ENCODE data around the gene EIF3D.
"Not testable (repeated sequence)": the region's sequence is repeated elsewhere in the genome, so short reads cannot be mapped to it uniquely, and the experiment has no call there.

Gene EIF3D

GRCh38 chr22:36549033-36549432 is 20.1 kb upstream of the EIF3D start:
- DNase-seq (ENCODE audit: low spot score): no peak

DNA sequence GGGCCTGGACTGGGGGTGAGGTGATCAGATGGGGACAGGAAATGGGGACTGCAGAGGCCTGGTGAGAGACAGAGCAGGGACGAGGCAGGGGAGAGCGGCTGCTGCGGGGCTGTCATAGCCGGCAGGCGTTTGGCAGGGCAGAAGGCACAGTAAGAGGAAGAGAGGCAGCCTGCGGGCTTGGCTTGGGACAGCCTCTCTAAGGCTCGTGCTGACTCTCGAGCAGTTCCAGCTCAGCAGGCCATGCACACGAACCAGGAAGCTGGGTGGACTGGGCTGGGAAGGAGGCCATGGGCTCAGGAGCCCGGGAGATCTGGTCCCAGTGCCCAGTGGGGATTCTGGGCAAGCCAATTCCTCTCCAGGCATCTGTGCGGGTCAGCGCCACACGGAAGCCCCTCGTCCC is 19.6 kb upstream of the EIF3D start:
- DNase-seq (ENCODE audit: low spot score): no peak

- DNase-seq (ENCODE audit: low spot score): no peak
Observed at GRCh38 chr22:36546932-36547331, 18.0 kb upstream of the EIF3D start.

- DNase-seq (ENCODE audit: low spot score): peak; percentile 63
Observed at GRCh38 chr22:36546092-36546804, 17.3 kb upstream of the EIF3D start.

- no peak for DNase-seq (ENCODE audit: low spot score)
Observed at GRCh38 chr22:36544107-36544620, 15.2 kb upstream of the EIF3D start.

DNA sequence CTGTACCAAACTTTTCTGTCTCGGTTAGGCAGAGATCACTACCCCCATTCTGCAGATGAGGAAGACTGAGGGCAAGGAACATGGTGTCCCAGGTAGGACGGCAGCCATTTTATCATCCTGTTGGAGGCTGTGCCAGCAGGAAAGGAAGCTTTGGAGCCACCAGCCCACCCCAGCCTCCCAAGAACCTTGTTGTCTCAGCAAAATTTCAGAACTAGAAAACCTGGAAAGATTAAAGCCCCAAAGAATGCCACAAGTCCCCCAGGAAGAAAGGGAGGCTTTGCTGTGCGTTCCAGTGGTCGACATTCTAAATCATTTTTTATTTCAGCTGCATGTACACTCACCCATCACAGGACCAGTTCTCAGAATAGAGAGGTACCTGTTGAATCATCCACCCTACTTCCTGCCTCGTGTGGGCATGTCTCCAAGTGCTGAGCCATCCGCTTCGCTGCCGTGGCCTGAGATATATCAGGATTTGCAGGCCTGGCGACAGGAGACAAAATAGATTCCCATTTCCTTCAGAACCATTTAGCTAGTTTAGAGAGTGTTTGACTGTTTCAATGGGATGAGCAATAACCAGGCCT is 13.0 kb upstream of the EIF3D start:
- peak; percentile 81 for DNase-seq (ENCODE audit: low spot score)

DNA sequence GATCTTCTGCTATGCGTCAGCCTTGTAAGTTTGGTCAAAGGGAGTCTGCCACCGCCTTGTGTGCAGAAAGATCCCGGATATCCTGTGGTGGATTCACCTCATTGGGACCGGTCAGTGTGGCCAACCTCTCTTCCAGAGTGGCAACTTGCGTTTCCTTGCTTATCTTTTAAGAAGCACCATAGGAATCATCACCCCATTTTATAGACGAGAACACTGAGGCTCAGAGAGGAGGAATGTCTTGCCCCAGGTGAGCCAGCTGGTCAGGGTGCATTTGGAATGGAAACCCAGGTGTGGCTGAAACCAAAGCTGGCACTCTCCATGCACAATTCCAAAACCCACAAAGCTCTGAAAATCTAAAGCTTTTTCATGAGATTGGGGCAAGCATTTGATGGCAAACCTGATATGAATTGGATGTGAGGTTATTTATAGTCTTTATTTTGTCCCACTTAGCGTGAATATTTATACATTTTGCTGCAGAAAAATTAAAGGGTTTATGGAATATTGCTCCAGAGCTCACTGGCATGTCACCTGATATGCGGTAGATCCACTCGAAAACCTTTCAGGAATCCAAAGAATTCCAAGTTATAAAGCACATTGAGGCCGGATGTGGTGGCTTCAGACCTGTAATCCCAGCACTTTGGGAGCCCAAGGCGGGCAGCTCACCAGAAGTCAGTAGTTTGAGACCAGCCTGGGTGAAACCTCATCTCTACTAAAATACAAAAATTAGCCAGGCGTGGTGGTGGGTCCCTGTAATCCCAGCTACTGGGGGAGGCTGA is 12.1 kb upstream of the EIF3D start:
- peak; percentile 73 for DNase-seq (ENCODE audit: low spot score)

- DNase-seq (ENCODE audit: low spot score): no peak
Observed at GRCh38 chr22:36538529-36538928, 9.6 kb upstream of the EIF3D start.

GRCh38 chr22:36536717-36537116 is 7.8 kb upstream of the EIF3D start:
- no peak for DNase-seq (ENCODE audit: low spot score)

DNA sequence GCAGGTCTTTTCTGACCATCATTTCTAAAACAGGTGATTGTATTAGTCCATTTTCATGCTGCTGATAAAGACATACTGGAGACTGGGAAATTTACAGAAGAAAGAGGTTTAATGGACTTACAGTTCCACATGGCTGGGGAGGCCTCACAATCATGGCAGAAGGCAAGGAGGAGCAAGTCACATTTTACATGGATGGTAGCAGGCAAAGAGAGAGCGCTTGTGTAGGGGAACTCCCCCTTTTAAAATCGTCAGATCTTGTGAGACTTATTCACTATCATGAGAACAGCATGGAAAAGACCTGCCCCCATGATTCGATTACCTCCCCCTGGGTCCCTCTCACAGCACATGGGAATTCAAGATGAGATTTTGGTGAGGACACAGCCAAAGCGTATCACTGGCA is 4.4 kb upstream of the EIF3D start:
- DNase-seq (ENCODE audit: low spot score): not testable (repeated sequence)

DNA sequence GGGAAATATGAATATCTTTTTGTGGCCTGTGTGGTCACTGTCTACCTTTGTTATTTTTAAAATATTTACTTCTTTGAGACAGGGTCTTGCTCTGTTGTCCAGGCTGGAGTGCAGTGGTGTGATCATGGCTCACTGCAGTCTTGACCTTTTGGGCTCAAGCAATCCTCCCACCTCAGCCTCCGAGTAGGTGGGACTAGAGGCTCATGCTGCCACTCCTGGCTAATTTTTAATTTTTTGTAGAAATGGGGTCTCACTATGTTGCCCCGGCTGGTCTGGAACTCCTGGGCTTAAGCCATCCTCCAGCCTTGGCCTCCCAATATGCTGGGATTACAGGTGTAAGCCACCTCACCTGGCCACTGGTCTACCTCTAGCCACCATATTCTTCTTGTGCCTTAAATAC is 3.5 kb upstream of the EIF3D start:
- no peak for DNase-seq (ENCODE audit: low spot score)

DNA sequence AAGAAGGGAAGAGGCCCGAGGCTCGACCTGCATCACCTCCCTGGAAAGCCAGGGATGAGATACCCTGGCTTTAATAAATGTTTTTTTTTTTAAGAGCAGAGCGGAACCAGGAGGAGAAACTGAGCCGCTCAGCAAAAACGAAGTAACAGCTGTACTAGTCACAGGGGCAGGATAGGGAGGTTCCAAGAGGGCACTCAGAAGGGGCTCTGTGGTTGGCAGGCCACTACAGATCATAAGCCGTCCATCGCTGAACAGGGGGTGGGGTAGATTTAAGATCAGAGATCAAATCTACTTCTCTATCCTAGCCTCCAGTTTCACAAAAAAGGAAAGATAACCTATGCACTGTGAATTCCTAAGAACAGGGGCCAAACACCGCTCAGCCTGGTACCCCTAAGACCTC is 625 bp downstream of the EIF3D start:
- no peak for DNase-seq (ENCODE audit: low spot score)

DNA sequence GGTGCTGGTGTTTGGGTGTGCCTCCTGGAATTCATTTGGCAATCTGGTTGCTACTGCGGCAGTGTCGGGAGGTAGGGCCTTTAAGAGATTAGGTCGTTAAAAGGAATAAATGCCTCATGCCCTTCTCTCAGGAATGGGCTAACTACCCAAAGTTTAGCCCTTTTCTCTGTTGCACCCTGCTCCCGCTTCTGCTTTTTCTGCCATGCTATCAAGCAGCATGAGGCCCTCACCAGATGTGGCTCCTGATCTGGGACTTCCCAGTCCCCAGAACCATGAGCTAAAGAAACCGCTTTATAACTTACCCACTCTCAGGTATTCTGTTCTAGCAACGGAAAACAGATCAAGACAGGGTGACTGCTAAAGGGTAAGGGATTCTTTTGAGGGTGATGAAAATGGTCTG is 6.3 kb downstream of the EIF3D start:
- no peak for DNase-seq (ENCODE audit: low spot score)

DNA sequence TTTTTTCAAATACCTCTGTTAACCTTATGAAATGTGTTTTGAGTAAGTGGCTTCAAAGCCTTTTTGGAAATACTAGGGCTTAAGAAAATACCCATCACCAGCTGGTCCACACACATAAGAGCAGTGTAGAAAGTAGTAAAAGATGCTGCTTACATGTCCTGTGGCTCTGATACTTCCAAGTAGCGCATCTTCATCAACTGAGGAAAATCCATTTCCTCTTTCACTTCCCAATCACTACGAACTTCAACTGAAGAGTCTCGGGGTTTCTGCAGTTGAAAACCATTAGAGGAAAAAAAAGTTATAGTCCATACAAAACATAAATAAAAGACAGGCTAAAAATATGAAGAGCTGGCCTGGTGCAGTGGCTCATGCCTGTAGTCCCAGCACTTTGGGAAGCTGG is 8.5 kb downstream of the EIF3D start:
- no peak for DNase-seq (ENCODE audit: low spot score)

- DNase-seq (ENCODE audit: low spot score): not testable (repeated sequence)
Observed at GRCh38 chr22:36519906-36520305, 9.1 kb downstream of the EIF3D start.

- DNase-seq (ENCODE audit: low spot score): no peak
Observed at GRCh38 chr22:36514766-36515165, 14.2 kb downstream of the EIF3D start.

- DNase-seq (ENCODE audit: low spot score): no peak
Observed at GRCh38 chr22:36512991-36513390, 16.0 kb downstream of the EIF3D start.

- DNase-seq (ENCODE audit: low spot score): no peak
Observed at GRCh38 chr22:36512333-36512732, 16.6 kb downstream of the EIF3D start.

DNA sequence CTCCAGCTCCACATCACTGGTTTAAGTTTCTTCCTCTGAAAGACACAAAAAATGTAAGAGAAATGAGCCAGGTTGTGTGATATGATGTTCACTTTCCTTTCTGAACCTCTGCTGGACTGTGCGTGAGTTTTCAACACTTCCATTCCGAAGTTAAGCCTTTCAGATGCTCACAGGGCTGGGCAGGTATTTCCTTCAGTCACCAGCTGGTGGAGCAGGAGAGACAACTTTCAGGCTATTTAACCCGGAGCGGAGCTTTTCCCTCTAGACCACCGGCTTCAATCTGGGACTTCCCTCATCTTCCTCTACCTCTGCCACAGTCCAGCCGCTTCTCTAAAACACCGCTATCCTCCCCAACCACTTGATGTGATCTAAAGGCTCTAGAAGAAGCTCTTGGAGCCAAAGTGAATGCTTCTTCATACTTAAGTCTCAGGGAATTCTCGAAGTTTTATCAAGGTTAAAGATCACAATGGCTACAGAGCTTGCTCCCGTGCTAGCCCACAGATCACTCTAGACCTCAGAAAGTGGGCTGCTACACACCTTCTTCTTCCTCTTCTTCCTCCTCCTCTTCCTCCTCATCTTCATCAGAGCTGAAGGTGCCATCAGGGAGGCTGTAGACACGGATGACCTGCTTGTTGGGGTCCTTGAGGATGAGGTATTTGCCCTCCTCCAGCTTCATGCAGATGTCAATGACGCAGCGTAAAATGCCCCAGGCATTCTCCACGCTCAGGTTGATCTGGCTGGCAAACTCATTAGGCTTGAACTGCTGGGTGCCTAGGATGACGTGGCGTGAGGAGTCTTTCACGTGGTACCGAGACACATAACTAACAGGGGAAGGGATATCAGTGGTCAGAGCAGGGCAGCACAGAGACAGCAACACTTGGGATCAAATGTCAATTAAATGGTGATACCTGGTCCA is 17.7 kb downstream of the EIF3D start:
- DNase-seq (ENCODE audit: low spot score): peak; percentile 49

DNA sequence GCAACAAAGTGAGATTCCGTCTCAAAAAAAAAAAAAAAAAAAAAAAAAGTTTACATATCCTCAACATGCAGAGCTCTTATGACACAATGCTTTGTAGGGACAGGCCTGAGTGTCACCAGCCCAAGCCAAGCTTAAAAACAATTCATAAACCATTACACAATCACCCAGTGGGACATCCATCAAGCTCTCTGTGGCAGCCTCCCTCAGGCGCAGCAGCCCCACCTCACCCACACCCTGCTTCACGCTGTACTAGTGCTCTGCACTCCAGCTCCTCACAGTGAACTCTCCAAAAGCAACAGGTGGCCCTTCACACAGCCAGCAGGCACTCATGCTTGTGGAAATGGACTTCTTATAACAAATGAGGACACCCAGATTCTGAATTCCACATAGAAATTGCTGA is 18.6 kb downstream of the EIF3D start:
- no peak for DNase-seq (ENCODE audit: low spot score)

DNA sequence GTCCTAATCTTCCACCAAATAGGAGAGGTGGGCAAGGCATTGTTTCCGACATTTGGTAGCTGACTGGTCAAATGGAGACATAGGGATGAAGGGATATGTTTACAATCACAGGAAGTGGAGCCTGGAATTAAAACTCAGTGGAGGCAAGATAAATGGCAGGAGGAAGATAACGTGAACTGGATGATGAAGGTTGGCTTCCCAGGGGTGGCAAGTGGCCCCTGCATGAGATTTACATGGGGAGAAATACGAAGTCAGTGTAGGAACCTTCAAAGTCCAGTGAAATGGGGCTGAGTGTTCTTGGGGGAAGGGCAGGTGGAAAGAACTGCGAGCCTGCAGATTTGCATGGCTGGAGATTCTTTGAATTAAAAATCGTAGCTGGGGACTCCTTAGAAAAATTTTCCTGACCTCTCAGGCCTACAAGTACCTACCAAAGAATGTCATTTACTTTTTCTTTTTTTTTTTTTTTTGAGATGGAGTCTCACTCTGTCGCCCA is 21.4 kb downstream of the EIF3D start:
- DNase-seq (ENCODE audit: low spot score): no peak
